DMS 273 treated with DMSO at 0.1 percent for 48 hours (cell line): ENCODE measurements around the gene OR10T2.
"Not testable (repeated sequence)": the region's sequence is repeated elsewhere in the genome, so short reads cannot be mapped to it uniquely, and the experiment has no call there.

ENCODE experiments used
- DNase-seq: peaks from one replicate; lab custom pipeline; 2025; lab: John Stamatoyannopoulos, UW

Gene OR10T2

DNA sequence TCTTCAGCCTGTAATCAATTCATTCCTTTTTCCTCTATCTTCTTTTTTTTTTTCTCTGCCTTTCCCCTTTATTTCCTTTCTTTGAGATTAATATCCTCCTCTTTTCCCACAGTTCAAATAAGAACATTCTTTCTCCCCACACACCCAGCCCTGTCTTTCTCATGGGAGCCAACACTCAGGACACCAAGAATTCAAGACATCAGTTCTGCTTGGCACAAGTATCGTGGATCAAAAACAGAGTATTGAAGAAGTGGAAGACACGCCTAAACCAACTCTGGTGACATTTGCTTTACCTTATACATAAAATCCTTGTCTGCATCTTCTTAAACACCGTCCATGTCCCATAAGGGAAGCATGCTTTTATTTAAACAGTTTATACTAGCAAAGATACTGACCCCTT lies 42.6 kb downstream of the OR10T2 start:
- no peak for DNase-seq

DNA sequence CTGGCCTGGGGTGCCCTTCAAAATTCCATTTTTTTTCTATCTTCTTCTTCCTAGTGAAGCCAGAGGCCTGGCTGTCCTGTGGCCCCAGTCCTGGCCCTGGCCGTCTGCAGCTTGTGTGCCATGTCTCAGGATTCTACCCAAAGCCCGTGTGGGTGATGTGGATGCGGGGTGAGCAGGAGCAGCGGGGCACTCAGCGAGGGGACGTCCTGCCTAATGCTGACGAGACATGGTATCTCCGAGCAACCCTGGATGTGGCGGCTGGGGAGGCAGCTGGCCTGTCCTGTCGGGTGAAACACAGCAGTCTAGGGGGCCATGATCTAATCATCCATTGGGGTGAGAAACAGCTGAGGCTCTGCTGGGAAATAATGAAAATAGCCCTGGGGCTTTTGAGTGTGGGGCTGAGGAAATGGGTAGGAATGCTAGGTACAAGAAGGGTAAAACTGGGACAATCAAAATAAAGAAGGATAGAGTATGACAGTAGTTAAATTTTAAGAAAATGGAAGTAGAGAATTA lies 43.4 kb downstream of the OR10T2 start:
- no peak for DNase-seq

DNA sequence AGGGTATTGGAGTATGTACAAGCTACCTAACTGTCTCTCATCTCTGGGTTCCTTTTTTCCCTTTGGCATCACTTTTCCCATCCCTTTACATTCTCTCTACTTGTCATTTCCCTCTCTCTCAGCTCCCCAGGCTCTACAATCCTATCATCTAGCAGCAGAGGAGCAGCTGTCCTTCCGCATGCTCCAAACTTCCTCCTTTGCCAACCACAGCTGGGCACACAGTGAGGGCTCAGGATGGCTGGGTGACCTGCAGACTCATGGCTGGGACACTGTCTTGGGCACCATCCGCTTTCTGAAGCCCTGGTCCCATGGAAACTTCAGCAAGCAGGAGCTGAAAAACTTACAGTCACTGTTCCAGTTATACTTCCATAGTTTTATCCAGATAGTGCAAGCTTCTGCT lies 45.0 kb downstream of the OR10T2 start:
- DNase-seq, result no peak

DNA sequence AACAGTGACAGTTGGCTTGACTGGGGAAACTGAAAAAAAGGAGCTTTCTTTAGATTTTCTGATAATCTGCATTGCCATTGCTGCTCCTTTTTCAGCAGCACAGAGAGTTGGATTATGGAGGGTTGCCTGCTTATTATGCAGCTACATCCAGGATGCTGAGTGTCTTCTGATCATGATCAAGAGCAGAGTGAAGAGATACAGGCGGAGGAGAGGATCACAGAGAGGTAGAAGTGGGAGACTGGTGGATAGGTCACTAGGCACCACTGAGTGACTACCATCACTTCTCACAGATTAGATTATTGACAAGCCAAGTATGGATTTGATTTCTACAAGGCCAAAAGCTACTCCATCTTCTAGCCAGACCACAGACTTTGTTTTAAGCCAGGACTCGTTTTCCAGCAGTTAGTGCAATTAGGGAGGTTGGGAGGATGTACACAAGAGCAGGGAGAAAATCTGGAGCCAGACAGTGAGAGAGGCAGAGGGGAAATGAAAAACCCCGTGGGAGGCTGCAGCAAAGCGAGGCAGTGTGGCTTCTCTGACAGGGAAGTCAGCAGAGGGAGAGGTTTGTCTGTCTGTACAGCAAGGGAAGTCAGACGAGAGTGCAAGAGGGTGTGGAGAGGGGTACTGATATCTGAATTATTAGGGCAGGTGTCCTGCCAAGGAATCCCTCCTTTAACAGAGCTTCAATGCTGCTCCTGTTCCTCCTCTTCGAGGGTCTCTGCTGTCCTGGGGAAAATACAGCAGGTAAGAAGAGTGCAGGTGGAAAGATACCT lies 45.8 kb downstream of the OR10T2 start, which contains the start of gene CD1E:
Gene CD1E, plus strand, starts transcription at position 592 of the 773 bp plus-strand sequence. Its CDS starts 95 bp downstream, at position 687.
- DNase-seq, result no peak

DNA sequence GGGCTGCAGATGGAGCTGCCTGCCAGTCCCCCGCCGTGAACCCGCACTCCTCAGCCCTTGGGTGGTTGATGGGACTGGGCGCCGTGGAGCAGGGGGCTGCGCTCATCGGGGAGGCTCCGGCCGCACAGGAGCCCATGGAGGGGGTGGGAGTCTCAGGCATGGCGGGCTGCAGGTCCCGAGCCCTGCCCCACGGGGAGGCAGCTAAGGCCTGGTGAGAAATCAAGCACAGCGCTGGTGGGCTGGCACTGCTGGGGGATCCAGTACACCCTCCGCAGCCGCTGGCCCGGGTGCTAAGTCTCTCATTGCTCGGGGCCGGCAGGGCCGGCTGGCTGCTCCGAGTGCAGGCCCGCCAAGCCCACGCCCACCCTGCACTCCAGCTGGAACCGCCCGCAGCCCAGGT lies 50.3 kb downstream of the OR10T2 start:
- not testable (repeated sequence) for DNase-seq
